Left renal pelvis (tissue), 4 donors: ENCODE measurements around the gene NTM. TPM values are rescaled to one million over a fixed set of nuclear protein-coding genes. Genes with fewer than 3 reads are reported as not detected.
"Not testable (repeated sequence)": the region's sequence is repeated elsewhere in the genome, so short reads cannot be mapped to it uniquely, and the experiment has no call there.

Experiments used
- DNase-seq, 4 donors: peaks; one replicate each; pipeline ENCODE4 v3.0.0-alpha.2; 2013; ENCODE audit warnings: low read depth in 4 of 4, low spot score in 3 of 4
- polyA plus RNA-seq, 4 donors: library from polyadenylated mRNA; unstranded; fragments of 120-200 nt; gene quantifications; one replicate each; pipeline ENCODE4 v1.2.1, GENCODE V29; 2013; ENCODE audit not compliant: insufficient read length in 4 of 4

The NTM gene
- polyA plus RNA-seq, result 10 to 100 TPM; 41.2 to 80.3 (median 50.2) TPM

- peak; percentile 22 to 52 (median 28) for DNase-seq
Measured at GRCh38 chr11:131370090-131370751, at the start of gene NTM. Gene NTM, plus strand, starts transcription at chr11:131370615.

GRCh38 chr11:131324921-131325570 is 45.4 kb upstream of the NTM start:
- no peak for DNase-seq

GRCh38 chr11:131326829-131327228 is 43.6 kb upstream of the NTM start:
- DNase-seq, result no peak

GRCh38 chr11:131327421-131327820 is 43.0 kb upstream of the NTM start:
- no peak for DNase-seq

- DNase-seq, result no peak
Measured at GRCh38 chr11:131328843-131329242, 41.6 kb upstream of the NTM start.

- no peak for DNase-seq
Measured at GRCh38 chr11:131331010-131331409, 39.4 kb upstream of the NTM start.

- no peak for DNase-seq
Measured at GRCh38 chr11:131331546-131331945, 38.9 kb upstream of the NTM start.

GRCh38 chr11:131334601-131335000 is 35.8 kb upstream of the NTM start:
- DNase-seq, result no peak

- DNase-seq, result not testable (repeated sequence)
Measured at GRCh38 chr11:131341900-131342299, 28.5 kb upstream of the NTM start.

- not testable (repeated sequence) for DNase-seq
Measured at GRCh38 chr11:131342442-131342841, 28.0 kb upstream of the NTM start.

- DNase-seq, result no peak
Measured at GRCh38 chr11:131345406-131345805, 25.0 kb upstream of the NTM start.

- no peak for DNase-seq
Measured at GRCh38 chr11:131349368-131350086, 20.9 kb upstream of the NTM start.

- DNase-seq, result no peak
Measured at GRCh38 chr11:131350872-131351271, 19.5 kb upstream of the NTM start.

- no peak for DNase-seq
Measured at GRCh38 chr11:131351848-131352247, 18.6 kb upstream of the NTM start.

GRCh38 chr11:131353766-131354165 is 16.6 kb upstream of the NTM start:
- DNase-seq, result no peak

- no peak for DNase-seq
Measured at GRCh38 chr11:131354251-131354701, 16.1 kb upstream of the NTM start.

- DNase-seq, result no peak
Measured at GRCh38 chr11:131356206-131356605, 14.2 kb upstream of the NTM start.

- DNase-seq, result no peak
Measured at GRCh38 chr11:131365329-131365930, 5.0 kb upstream of the NTM start.

GRCh38 chr11:131370901-131371790 is 731 bp downstream of the NTM start:
- DNase-seq, result no peak

- no peak for DNase-seq
Measured at GRCh38 chr11:131371791-131372104, 1.3 kb downstream of the NTM start.
